ENCODE data around the gene NOL9.
A peak's percentile ranks its signal among the peaks of the same experiment; 100 is the strongest.

DNA sequence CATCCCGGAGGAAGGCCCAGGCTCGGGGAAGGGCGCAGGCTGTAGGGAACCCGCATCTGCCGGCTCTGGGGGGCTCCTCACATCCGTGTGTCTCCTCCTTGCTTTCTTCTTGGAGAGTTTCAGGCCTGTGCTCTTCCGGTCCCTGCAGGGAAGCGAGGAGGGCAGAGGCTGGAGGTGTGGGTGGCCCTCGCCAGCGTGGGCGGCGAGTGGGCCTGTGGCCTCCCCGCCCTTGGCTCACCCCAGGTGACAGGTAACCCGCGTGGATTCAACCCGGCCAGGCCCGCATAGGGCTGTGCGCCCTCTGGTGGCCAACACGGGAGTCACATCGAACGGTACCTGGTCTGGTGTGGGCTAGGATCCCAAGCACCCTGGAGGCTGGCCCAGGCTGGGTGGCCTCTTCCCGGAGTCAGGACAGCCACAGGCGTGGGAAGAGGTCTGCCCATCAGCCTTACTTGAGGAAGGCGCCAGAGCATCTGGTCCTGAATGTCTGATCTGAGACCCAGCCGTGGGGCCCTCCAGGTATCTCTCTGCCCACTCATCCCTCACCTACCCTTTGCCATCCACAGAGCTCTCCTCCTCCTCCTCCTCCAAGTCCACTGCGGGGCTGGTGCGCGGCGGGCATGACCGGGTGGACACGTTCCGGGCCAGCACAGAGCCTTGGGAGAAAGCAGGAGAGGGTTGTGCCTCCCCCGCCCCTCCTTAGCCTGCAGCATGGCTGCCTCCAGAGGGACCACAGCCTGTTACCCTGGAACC, 78.8 kb downstream of the NOL9 start:
- TF ChIP-seq CTCF (IDR thresholded peaks at IDR 0.05) (peak; percentile 65 to 97 (median 75)), POLR2AphosphoS5 (IDR thresholded peaks at IDR 0.05) (no peak), POLR2A (IDR thresholded peaks at IDR 0.05; ENCODE audit: low read depth) (no peak), EP300 (IDR thresholded peaks at IDR 0.05) (no peak)
